Measurements from ENCODE around the gene TAF9B.
"Not testable (repeated sequence)": the region's sequence is repeated elsewhere in the genome, so short reads cannot be mapped to it uniquely, and the experiment has no call there.

The TAF9B gene

DNA sequence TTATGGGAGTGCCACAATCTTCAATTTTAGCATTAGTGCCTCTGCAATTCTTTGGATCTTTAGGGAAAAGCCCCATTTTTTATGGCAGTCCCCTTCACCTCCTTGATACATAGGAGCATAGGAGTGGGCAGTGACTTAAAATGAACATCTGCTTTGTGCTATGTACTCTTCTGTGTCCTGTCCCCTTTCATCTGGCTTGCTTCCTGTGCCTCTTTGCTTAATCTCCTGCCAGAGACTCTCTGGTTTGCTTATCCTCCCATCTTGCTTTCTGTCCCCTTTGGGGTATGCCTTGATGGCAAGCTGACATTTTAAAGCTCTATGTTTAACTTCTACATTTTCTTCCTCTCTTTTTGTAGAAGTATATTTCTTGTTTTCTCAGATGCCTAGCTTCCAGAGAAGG is 23.1 kb downstream of the TAF9B start:
- no peak for DNase-seq

DNA sequence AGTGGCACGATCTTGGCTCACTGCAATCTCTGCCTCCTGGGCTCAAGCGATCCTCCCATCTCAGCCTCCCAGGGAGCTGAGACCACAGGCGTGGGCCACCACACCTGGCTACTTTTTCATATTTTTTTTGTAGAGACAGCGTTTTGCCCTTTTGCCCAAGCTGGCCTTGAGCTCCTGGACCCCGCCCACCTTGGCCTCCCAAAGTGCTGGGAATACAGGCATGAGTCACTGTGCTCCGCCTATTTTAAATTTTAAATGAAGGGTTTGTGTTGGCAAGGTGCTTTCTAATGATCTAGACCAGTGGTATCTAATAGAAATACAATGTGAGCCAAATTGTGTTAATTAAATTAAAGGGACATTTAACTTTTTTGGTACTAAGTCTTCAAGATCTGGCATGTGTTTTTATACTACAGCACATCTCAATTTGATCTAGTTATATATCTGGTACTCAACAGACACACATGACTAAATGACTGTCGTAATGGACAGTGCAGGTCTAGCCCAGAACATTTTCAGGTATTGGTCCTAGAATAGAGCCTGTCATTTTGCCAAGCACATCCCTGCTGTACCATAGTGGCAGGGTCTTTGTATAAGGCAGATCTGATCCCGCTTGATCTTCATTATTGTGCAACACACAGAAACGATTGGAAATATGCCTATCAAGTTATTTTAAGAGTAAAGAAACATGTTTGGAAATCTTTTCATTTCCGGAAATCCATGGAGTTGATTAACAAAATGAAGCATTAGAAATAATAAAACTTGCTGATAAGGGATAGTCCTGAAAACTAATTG is 28.1 kb downstream of the TAF9B start:
- DNase-seq = no peak

- no peak for DNase-seq
Observed at GRCh38 chrX:78109458-78109857, 30.0 kb downstream of the TAF9B start.

- peak in 3 of 4 experiments; percentile 15 to 47 (median 46) for DNase-seq
Observed at GRCh38 chrX:78106651-78106986, 32.8 kb downstream of the TAF9B start.

DNA sequence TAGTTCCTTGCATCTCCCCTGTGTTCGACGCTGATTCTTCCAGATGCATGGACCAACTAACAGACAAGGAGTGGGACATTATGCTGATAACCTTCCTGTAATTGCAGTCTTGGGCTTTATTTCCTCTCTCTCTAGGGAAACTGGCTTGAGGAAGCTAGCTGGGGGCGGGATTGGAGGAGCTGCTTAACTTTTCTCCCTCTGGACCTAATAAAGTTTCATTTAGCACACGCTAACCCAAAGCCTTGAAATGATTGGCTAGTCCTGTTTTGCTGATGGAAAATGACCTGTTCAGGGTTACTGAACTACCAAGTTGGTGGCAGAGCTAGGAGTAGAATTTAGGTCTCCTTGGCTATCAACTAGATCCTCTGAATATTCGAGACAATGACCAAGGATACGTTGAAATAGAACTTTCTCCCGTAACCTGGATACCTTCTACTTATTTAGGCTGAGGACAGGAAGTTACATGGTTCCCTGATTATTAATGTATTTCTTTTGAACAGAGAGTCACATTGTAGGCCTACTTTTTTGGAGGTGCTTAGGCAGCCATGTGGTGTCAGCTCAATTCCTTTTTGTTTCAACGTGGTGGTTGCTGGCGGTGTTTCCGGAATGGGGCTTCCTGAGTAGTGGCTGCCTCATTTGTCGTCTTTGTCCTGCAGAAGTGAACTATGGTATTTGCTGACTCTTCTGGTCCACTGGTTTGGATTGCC is 33.4 kb downstream of the TAF9B start:
- peak; percentile 13 to 47 (median 41) for DNase-seq

- DNase-seq = peak; percentile 52 to 75 (median 74)
Observed at GRCh38 chrX:78104447-78105176, 34.8 kb downstream of the TAF9B start.

DNA sequence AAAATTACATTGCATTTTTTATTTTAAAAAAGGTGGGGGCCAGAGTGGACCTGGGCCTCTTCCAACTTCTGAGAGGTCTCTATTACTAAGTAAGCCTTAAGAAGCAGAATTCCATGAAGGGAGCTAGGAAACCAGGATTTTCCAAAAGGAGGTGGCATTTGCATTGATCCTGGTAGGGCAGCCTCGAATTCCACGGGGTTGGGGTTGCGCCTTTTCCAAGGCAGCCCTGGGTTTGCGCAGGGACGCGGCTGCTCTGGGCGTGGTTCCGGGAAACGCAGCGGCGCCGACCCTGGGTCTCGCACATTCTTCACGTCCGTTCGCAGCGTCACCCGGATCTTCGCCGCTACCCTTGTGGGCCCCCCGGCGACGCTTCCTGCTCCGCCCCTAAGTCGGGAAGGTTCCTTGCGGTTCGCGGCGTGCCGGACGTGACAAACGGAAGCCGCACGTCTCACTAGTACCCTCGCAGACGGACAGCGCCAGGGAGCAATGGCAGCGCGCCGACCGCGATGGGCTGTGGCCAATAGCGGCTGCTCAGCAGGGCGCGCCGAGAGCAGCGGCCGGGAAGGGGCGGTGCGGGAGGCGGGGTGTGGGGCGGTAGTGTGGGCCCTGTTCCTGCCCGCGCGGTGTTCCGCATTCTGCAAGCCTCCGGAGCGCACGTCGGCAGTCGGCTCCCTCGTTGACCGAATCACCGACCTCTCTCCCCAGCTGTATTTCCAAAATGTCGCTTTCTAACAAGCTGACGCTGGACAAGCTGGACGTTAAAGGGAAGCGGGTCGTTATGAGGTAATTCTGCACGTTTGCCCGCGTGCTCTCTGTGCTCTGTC is 35.6 kb downstream of the TAF9B start, which contains the start of gene PGK1:
TSS of gene PGK1 (plus strand) at position 626 of the 824 bp plus-strand sequence. CDS start at position 719, 93 bp downstream.
- peak; percentile 95 to 97 (median 96) for DNase-seq

DNA sequence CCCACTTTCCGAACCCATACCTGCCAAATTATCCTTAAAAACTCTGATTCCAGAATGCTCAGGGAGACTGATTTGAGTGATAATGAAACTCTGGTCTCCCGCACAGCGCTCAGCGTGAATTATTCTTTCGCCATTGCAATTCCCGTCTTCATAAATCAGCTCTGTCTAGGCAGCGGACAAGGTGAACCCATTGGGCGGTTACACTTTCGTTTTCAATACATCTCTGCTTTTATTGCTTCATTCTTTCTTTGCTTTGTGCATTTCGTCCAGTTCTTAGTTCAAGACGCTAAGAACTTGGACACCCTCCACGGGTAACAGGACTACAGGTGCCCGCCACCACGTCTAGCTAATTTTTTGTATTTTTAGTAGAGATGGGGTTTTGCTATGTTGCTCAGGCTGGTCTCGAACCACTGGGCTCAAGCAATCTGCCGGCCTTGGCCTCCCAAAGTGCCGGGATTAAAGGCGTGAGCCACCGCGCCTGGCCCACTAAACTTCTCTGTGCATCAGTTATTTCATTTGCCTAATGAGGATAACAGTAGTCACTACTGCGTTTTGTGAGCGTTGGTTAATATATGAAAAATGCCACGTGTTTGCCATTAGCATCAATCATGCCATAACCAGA is 36.3 kb downstream of the TAF9B start:
- DNase-seq = no peak

GRCh38 chrX:78102091-78102490 is 37.4 kb downstream of the TAF9B start:
- no peak for DNase-seq

DNA sequence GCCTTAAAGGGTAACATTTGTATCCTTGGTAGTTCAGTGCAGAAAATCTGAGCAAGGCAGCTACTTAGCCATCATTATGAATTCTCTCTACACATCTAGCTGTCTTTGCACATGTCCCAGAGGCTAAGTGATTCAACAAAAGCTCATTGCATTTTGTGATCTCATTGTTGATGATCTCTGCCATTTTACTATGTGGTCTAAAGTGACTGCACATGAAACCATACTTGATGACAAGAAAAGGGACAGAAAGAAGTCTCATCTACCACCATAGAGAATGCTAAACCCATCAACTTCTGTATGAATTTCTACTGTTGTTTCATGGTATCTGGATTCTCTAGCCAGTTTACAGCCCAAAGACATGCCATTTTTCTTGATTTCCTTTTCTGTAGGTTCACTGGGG is 41.3 kb downstream of the TAF9B start:
- DNase-seq = no peak

DNA sequence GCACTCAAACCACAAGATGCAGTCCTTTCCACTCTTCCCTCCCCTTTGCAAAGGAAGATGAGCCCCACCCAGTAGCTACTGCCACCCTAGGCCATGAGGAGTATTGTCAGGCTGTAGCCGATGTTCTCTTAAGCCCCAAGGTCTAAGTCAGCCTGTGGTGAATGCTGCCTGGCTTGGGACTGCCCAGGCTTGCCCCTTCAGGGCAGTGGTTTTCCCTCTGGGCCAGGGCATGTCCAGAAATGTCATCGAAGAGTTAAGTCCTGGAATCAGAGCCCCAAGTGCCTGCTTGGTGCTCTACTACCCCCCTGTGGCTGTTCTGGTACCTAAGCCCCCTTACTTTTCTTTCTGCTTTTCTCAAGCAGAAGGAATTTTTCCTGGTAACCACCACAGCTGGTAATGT is 47.2 kb downstream of the TAF9B start:
- peak; percentile 16 to 46 (median 38) for DNase-seq

- DNase-seq = not testable (repeated sequence)
Observed at GRCh38 chrX:78081413-78081812, 58.0 kb downstream of the TAF9B start.

All from suppressor macrophage (primary cell).